A549 (cell line): ENCODE measurements around the gene PARP8.

ENCODE experiments used
- JUNB ChIP-seq: fragments of >200 bp; sonication (Bioruptor Twin); formaldehyde crosslinking; IDR thresholded peaks from 2 replicates; pipeline ENCODE4 v1.6.1; 2016
- MYC ChIP-seq: IDR thresholded peaks from 2 replicates; pipeline ENCODE4 v1.6.1; 2012; ENCODE audit warnings: mild to moderate bottlenecking, inconsistent platforms, low read length, improper control_type of control experiment, borderline replicate concordance
- POLR2A ChIP-seq: IDR thresholded peaks from 2 replicates; pipeline ENCODE4 v1.6.1; 2012; ENCODE audit warnings: mild to moderate bottlenecking, low read length
- RAD21 ChIP-seq, 2 experiments: fragments of >200 bp in 1 of 2; sonication (Bioruptor Twin) in 1 of 2; formaldehyde crosslinking in 1 of 2; IDR thresholded peaks in 1 of 2; conservative IDR thresholded peaks in 1 of 2; 2 replicates in 1 of 2; 3 replicates in 1 of 2; pipeline ENCODE4 v1.6.1; 2012 to 2018; ENCODE audit warnings: inconsistent platforms in 1 of 2
- SMC3 ChIP-seq: fragments of >200 bp; sonication (Bioruptor Twin); formaldehyde crosslinking; IDR thresholded peaks from 3 replicates; pipeline ENCODE4 v1.6.1; 2018; ENCODE audit warnings: inconsistent platforms
- ZSCAN20 ChIP-seq: fragments of 250-450 bp; sonication (Bioruptor Pico); IDR thresholded peaks from 2 replicates; pipeline ENCODE4 v1.8.0; 2022; ENCODE audit warnings: mild to moderate bottlenecking, moderate library complexity
- TF ChIP-seq, protein P1 (sequence below): fragments of >200 bp; sonication (Bioruptor Twin); formaldehyde crosslinking; IDR thresholded peaks from 3 replicates; pipeline ENCODE4 v1.5.1; 2016
- TF ChIP-seq, protein P2 (sequence below): fragments of >200 bp; sonication (Bioruptor Twin); formaldehyde crosslinking; IDR thresholded peaks from 3 replicates; pipeline ENCODE4 v1.6.1; 2016
- TF ChIP-seq, protein P3 (sequence below): fragments of 200-600 bp; sonication (generic); IDR thresholded peaks from 2 replicates; pipeline ENCODE4 v1.6.1; 2016; ENCODE audit warnings: antibody characterized with exemption, mild to moderate bottlenecking, moderate library complexity

DNA sequence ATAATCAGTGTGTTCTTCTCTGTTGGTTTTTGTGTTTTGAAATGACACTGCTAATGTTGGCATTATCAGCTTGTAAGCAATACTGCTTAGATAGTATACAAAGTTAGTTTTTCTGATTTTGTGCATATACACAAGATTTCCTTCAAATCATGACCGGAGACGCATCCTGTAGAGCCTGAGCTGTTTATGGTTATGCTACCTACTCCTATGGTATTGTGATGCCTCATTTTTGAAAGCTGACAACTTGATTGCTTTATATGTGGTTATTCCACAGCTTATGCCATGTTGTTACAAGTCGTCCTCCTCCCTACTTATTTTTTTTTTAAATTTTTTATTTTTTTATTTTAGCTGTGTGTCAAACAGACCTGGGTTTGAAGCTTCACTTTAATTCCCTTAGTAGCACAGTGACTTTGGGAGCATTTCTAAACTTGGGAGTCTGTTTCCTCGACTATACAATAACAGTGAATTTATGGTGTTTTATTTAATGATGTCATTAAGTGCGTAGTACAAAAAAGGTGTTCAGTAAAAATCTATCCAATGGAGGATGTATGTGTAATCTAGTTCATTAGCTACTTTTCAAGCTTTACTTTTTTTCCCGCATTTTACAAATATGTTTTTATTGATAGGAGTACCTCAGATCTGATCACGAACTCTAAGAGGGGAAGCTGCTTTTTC lies 59.5 kb downstream of the PARP8 start:
- TF ChIP-seq, protein P1, sequence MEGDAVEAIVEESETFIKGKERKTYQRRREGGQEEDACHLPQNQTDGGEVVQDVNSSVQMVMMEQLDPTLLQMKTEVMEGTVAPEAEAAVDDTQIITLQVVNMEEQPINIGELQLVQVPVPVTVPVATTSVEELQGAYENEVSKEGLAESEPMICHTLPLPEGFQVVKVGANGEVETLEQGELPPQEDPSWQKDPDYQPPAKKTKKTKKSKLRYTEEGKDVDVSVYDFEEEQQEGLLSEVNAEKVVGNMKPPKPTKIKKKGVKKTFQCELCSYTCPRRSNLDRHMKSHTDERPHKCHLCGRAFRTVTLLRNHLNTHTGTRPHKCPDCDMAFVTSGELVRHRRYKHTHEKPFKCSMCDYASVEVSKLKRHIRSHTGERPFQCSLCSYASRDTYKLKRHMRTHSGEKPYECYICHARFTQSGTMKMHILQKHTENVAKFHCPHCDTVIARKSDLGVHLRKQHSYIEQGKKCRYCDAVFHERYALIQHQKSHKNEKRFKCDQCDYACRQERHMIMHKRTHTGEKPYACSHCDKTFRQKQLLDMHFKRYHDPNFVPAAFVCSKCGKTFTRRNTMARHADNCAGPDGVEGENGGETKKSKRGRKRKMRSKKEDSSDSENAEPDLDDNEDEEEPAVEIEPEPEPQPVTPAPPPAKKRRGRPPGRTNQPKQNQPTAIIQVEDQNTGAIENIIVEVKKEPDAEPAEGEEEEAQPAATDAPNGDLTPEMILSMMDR, result no peak
- TF ChIP-seq ZSCAN20 (CRISPR knock-in tag) (no peak), POLR2A (no peak), JUNB (no peak), RAD21 (conservative IDR thresholded peaks at IDR 0.05 in 1 of 2, IDR thresholded peaks at IDR 0.05 in 1 of 2) (no peak), MYC (no peak), SMC3 (no peak)
- TF ChIP-seq, protein P2, sequence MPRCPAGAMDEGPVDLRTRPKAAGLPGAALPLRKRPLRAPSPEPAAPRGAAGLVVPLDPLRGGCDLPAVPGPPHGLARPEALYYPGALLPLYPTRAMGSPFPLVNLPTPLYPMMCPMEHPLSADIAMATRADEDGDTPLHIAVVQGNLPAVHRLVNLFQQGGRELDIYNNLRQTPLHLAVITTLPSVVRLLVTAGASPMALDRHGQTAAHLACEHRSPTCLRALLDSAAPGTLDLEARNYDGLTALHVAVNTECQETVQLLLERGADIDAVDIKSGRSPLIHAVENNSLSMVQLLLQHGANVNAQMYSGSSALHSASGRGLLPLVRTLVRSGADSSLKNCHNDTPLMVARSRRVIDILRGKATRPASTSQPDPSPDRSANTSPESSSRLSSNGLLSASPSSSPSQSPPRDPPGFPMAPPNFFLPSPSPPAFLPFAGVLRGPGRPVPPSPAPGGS, result no peak
- TF ChIP-seq, protein P3, sequence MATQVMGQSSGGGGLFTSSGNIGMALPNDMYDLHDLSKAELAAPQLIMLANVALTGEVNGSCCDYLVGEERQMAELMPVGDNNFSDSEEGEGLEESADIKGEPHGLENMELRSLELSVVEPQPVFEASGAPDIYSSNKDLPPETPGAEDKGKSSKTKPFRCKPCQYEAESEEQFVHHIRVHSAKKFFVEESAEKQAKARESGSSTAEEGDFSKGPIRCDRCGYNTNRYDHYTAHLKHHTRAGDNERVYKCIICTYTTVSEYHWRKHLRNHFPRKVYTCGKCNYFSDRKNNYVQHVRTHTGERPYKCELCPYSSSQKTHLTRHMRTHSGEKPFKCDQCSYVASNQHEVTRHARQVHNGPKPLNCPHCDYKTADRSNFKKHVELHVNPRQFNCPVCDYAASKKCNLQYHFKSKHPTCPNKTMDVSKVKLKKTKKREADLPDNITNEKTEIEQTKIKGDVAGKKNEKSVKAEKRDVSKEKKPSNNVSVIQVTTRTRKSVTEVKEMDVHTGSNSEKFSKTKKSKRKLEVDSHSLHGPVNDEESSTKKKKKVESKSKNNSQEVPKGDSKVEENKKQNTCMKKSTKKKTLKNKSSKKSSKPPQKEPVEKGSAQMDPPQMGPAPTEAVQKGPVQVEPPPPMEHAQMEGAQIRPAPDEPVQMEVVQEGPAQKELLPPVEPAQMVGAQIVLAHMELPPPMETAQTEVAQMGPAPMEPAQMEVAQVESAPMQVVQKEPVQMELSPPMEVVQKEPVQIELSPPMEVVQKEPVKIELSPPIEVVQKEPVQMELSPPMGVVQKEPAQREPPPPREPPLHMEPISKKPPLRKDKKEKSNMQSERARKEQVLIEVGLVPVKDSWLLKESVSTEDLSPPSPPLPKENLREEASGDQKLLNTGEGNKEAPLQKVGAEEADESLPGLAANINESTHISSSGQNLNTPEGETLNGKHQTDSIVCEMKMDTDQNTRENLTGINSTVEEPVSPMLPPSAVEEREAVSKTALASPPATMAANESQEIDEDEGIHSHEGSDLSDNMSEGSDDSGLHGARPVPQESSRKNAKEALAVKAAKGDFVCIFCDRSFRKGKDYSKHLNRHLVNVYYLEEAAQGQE, result no peak
